ENCODE results near the gene MYO1D. TPM values are rescaled to one million over a fixed set of nuclear protein-coding genes. Genes with fewer than 3 reads are reported as not detected.

MYO1D gene
- total RNA-seq, 1 donor from 2014 or later: 36.9 TPM

- Mint-ChIP-seq H3K4me3 (ENCODE audit: low read depth) (no peak overlapping the region), H3K36me3 (ENCODE audit: insufficient read depth) (no peaks in the 10 kb centered on the region), H3K27me3 (no peaks in the 10 kb centered on the region), H3K27ac (no peak overlapping the region), H3K4me1 (ENCODE audit: low read depth) (peaks cover 15% of the 10 kb centered on the region), H3K9me3 (ENCODE audit: low read depth) (no peaks in the 10 kb centered on the region)
- no peak for DNase-seq (ENCODE audit: low spot score, unreplicated experiment)
- TF ChIP-seq CTCF (IDR thresholded peaks at IDR 0.05; ENCODE audit: unreplicated experiment): no peak
Measured at GRCh38 chr17:32795339-32795979, 81.5 kb downstream of the MYO1D start.

GRCh38 chr17:32794533-32795246 lies 82.2 kb downstream of the MYO1D start:
- Mint-ChIP-seq H3K9me3 (ENCODE audit: low read depth) (no peaks in the 10 kb centered on the region), H3K36me3 (ENCODE audit: insufficient read depth) (no peaks in the 10 kb centered on the region), H3K4me1 (ENCODE audit: low read depth) (peaks cover 15% of the 10 kb centered on the region), H3K27ac (peak overlapping the region; percentile 39), H3K27me3 (no peaks in the 10 kb centered on the region), H3K4me3 (ENCODE audit: low read depth) (peak overlapping the region; percentile 4)
- no peak for TF ChIP-seq CTCF (IDR thresholded peaks at IDR 0.05; ENCODE audit: unreplicated experiment)
- peak; percentile 15 for DNase-seq (ENCODE audit: low spot score, unreplicated experiment)

GRCh38 chr17:32793841-32794240 lies 83.1 kb downstream of the MYO1D start:
- Mint-ChIP-seq H3K4me3 (ENCODE audit: low read depth) (no peak overlapping the region), H3K27me3 (no peaks in the 10 kb centered on the region), H3K9me3 (ENCODE audit: low read depth) (peaks cover 5% of the 10 kb centered on the region), H3K36me3 (ENCODE audit: insufficient read depth) (peaks cover 3% of the 10 kb centered on the region), H3K27ac (no peak overlapping the region), H3K4me1 (ENCODE audit: low read depth) (peaks cover 15% of the 10 kb centered on the region)
- TF ChIP-seq CTCF (IDR thresholded peaks at IDR 0.05; ENCODE audit: unreplicated experiment): no peak
- DNase-seq (ENCODE audit: low spot score, unreplicated experiment): no peak

DNA sequence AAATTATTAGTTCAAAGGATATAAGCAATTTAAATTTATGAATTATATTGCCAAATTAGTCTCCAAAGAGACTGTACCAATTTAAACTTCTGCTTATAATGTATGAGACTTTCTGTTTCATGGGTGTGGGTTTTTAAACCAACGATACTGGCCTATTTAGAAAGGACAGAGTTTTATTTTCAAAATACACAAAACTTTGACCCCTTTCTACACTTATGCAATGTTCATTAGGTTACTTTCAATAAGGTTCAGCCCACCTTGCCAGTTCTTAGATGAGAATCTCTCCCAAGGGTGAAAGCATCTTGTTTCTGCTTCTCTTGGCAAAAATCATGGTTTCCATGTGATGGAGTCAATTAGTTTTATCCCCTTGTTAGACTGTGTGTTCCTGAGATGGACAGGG lies 84.7 kb downstream of the MYO1D start:
- Mint-ChIP-seq H3K36me3 (ENCODE audit: insufficient read depth) (peaks cover 6% of the 10 kb centered on the region), H3K27me3 (no peaks in the 10 kb centered on the region), H3K4me3 (ENCODE audit: low read depth) (no peak overlapping the region), H3K9me3 (ENCODE audit: low read depth) (peaks cover 10% of the 10 kb centered on the region), H3K4me1 (ENCODE audit: low read depth) (peaks cover 15% of the 10 kb centered on the region), H3K27ac (no peak overlapping the region)
- DNase-seq (ENCODE audit: low spot score, unreplicated experiment): no peak
- TF ChIP-seq CTCF (IDR thresholded peaks at IDR 0.05; ENCODE audit: unreplicated experiment): no peak

DNA sequence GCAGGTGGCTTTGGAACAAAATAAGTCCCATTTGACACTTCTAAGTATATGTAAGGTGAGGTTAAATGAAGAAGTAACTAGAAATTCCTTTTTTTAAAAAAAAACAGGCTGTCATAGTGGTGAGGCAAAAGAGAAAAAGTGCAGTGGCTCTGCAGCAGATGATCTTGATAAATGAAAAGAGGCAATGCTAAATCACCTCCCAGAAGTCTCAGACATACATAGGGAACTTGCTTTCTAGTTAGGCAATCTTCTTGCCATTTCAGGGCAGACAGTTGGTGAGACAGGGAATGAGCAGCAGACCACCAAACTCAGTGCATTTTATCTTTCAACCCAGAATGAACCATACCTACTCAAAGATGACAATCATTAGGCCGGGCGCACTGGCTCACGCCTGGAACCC lies 90.8 kb downstream of the MYO1D start:
- Mint-ChIP-seq H3K9me3 (ENCODE audit: low read depth) (peaks cover 10% of the 10 kb centered on the region), H3K27ac (no peak overlapping the region), H3K27me3 (no peaks in the 10 kb centered on the region), H3K36me3 (ENCODE audit: insufficient read depth) (peaks cover 6% of the 10 kb centered on the region), H3K4me1 (ENCODE audit: low read depth) (no peaks in the 10 kb centered on the region), H3K4me3 (ENCODE audit: low read depth) (no peak overlapping the region)
- DNase-seq (ENCODE audit: low spot score, unreplicated experiment): no peak
- no peak for TF ChIP-seq CTCF (IDR thresholded peaks at IDR 0.05; ENCODE audit: unreplicated experiment)

Data from progenitor cell of endocrine pancreas (in vitro differentiated cells).